ENCODE data around the gene SCPEP1. TPM values are rescaled to one million over a fixed set of nuclear protein-coding genes. Genes with fewer than 3 reads are reported as not detected.

Gene SCPEP1
- total and polyA plus RNA-seq, 10 of the 15 experiments (the other 5 are each of a cell fraction or from before 2014, with no cell fraction given), result 31.2 to 80.2 (median 40.7) TPM

GRCh38 chr17:56960596-56961538 lies 17.1 kb upstream of the SCPEP1 start, which contains the start of gene COIL (continued):
- TF ChIP-seq ZNF687 (IDR thresholded peaks at IDR 0.05) (no peak), NFYB (IDR thresholded peaks at IDR 0.05; ENCODE audit: insufficient read depth, low read depth, low read length) (peak; percentile 41; the same call in 1 of the 2 replicates), CHD2 (IDR thresholded peaks at IDR 0.05; ENCODE audit: borderline replicate concordance, low read depth, low read length) (0 out of 2 replicates have a peak, but pooled peaks have one; percentile 22), KLF5 (IDR thresholded peaks at IDR 0.05; ENCODE audit: partially characterized antibody) (no peak), PAX5 (IDR thresholded peaks at IDR 0.05; ENCODE audit: borderline replicate concordance, low read depth, low read length) (no peak), HSF1 (IDR thresholded peaks at IDR 0.05; ENCODE audit: low read depth, low read length) (no peak), GATAD2B (conservative IDR thresholded peaks at IDR 0.05; ENCODE audit: low read depth) (peak; percentile 70), BRCA1 (IDR thresholded peaks at IDR 0.05; ENCODE audit: low read depth, low read length) (no peak), CHD4 (IDR thresholded peaks at IDR 0.05) (no peak), MLLT1 (IDR thresholded peaks at IDR 0.05) (no peak; the same call in 1 of the 2 replicates), IRF3 (IDR thresholded peaks at IDR 0.05) (peak; percentile 45; the same call in 1 of the 2 replicates), FOXK2 (IDR thresholded peaks at IDR 0.05) (no peak), CUX1 (IDR thresholded peaks at IDR 0.05; ENCODE audit: insufficient replicate concordance, low read depth, low read length) (no peak), SRF (IDR thresholded peaks at IDR 0.05; ENCODE audit: low read depth in 2 of 2, low read length in 2 of 2) (no peak), HDAC2 (IDR thresholded peaks at IDR 0.05) (no peak)
